T-helper 2 cell treated with Interferon-gamma antibody and Interleukin-4, amounts not matched to agents 5 μg/mL and 100 μg/mL, for 36 hours (primary cell): ENCODE measurements around the gene TSNAXIP1.
A peak's percentile ranks its signal among the peaks of the same experiment; 100 is the strongest.

Experiments
- DNase-seq: peaks from one replicate; pipeline ENCODE4 v3.0.0; 2021; ENCODE audit warnings: low spot score
- H3K27ac Mint-ChIP-seq: one replicate; pipeline ENCODE4 v1.8.0; 2021; ENCODE audit warnings: mild to moderate bottlenecking, mixed read lengths
- H3K27me3 Mint-ChIP-seq: one replicate; pipeline ENCODE4 v1.8.0; 2021; ENCODE audit warnings: low read depth, mixed read lengths
- H3K36me3 Mint-ChIP-seq: one replicate; pipeline ENCODE4 v1.8.0; 2021; ENCODE audit warnings: low read depth, mixed read lengths
- H3K4me1 Mint-ChIP-seq: one replicate; pipeline ENCODE4 v1.8.0; 2021; ENCODE audit warnings: low read depth, mixed read lengths
- H3K4me3 Mint-ChIP-seq: one replicate; pipeline ENCODE4 v1.8.0; 2022; ENCODE audit warnings: mild to moderate bottlenecking, moderate library complexity, mixed read lengths
- H3K9me3 Mint-ChIP-seq: one replicate; pipeline ENCODE4 v1.8.0; 2021; ENCODE audit warnings: mixed read lengths

The TSNAXIP1 gene, protein sequence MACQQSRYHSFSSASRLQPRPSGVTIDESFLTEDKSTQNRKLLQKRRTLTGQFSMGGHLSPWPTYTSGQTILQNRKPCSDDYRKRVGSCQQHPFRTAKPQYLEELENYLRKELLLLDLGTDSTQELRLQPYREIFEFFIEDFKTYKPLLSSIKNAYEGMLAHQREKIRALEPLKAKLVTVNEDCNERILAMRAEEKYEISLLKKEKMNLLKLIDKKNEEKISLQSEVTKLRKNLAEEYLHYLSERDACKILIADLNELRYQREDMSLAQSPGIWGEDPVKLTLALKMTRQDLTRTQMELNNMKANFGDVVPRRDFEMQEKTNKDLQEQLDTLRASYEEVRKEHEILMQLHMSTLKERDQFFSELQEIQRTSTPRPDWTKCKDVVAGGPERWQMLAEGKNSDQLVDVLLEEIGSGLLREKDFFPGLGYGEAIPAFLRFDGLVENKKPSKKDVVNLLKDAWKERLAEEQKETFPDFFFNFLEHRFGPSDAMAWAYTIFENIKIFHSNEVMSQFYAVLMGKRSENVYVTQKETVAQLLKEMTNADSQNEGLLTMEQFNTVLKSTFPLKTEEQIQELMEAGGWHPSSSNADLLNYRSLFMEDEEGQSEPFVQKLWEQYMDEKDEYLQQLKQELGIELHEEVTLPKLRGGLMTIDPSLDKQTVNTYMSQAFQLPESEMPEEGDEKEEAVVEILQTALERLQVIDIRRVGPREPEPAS

DNA sequence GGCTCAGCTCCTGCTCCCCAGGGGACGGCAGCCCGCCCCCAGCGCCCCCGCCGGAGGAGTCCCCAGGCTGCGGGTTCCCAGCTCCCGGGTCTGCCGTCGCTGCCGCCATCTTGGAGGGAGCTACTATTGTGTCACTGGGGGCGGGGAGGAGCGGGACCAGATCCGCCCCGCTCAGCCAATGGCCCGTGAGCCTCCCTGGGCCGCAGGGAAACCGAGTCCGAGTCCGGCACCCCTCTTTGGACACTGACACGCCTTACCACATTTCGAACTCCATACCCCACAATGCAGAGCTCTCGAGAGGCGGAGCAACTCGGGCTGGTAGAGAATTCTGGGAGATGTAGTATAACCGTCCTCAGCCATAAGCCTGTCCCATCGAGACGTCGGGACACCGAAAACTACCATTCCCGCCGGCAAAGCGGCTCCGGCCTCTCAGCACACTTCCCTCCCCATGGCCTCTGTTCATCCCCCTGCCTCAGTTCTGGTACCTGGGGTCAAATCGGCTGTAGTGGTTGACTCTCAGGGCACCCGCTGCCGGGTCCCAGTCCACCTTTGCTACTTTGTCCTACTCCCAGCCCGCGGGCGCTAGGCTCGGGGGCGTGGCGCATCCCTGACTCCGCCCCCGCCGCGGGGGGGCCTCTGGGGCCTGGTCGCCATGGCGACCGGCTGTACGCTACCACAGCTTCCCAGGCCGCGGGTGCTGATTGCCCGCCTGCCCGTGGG lies at the start of gene TSNAXIP1, which contains the start of gene RANBP10:
Gene TSNAXIP1 (plus strand): TSS at position 462 of the 720 bp plus-strand sequence. CDS start 261 bp downstream, outside the sequence.
Gene RANBP10 (minus strand): TSS at position 133 of the 720 bp plus-strand sequence. CDS start 24 bp downstream, at position 109.
- DNase-seq, result peak; percentile 97
- Mint-ChIP-seq H3K9me3 (no peaks in the 10 kb centered on the region), H3K4me1 (peaks cover 36% of the 10 kb centered on the region), H3K27ac (peak within 1 kb of the TSS; percentile 89), H3K36me3 (peaks cover 27% of the 10 kb centered on the region), H3K4me3 (peak within 1 kb of the TSS; percentile 95), H3K27me3 (no peaks in the 10 kb centered on the region)

DNA sequence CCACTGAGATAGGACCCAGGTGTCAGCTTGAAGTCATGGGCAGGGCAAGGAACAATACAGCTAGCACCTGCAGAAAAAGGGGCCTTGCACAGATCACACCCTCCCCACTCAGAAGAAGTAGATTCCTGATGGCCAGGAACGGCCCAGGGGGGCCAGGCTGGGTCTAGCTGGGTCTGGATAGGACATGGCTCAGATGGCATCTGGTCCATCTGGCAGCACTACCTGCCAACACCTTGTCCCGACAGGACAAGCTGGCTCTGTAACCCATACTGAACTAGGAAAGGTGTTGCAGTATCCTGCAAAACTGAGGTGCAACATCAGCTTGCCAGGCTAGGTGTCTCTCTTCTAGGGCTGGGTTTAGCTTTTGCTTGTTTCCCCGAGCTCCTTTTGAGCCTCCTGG lies 48.7 kb upstream of the TSNAXIP1 start:
- Mint-ChIP-seq H3K4me3 (no peak overlapping the region), H3K27ac (no peak overlapping the region), H3K27me3 (no peaks in the 10 kb centered on the region), H3K4me1 (peaks cover 14% of the 10 kb centered on the region), H3K9me3 (no peaks in the 10 kb centered on the region), H3K36me3 (peaks cover 3% of the 10 kb centered on the region)
- DNase-seq, result no peak

DNA sequence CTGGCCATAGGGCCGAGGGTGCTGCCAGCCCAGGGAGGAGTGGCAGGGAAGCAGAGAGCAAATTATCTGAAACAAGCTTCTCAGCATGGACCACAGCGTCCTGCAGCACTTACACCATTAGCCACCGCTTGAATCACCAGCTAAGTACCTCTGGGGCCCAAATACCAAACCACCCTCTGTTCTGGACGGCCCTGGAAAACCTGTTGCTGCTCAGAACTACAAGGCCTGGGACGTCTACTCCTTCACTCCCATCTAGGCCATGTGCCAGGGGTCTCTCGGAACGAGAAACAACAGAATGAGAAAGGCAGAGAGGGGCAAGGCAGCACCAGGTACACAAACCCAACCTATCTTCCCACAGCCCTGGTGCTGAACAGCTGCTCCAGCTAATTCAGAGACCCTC lies 47.7 kb upstream of the TSNAXIP1 start:
- peaks cover 14% of the 10 kb centered on the region for H3K4me1 Mint-ChIP-seq
- H3K4me3 Mint-ChIP-seq, result no peak overlapping the region
- peaks cover 4% of the 10 kb centered on the region for H3K36me3 Mint-ChIP-seq
- DNase-seq, result no peak
- no peaks in the 10 kb centered on the region for H3K27me3 Mint-ChIP-seq
- H3K9me3 Mint-ChIP-seq, result no peaks in the 10 kb centered on the region
- no peak overlapping the region for H3K27ac Mint-ChIP-seq

DNA sequence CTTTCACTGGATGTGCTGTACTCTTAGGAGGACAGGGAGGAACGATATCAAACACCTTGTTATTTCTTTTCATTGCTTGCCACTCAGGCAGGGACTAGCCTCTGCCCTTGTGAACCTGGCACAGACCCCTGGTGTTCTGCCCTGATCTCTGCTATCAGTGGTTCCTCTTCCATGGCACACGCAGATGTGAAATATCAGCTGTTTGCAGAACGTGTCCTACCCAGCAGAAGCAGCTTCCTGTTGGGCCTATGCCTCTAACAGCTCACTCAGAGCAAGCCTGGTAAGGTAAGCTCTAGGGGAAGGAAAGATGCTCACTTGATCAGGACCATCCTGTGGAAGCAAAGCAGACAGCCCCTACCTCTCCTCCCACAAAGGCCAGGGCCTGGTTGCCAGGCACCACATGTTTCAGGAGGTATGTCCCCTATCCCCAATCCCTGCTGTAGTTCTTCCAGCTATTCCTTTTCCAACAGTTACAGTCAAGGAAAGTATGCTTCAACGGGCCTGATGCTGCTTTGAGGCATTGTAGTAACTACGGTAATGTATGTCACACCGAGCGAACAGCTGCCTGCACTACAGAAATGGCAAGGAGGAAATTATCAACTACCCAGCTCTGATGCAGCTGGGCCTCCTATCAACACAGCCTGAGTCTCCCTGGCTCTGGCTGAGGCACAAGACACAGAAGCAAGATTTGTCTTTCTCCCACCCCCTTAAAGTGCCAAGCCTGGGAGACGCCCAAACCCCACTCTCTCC lies 46.3 kb upstream of the TSNAXIP1 start:
- Mint-ChIP-seq H3K36me3 (peaks cover 4% of the 10 kb centered on the region), H3K4me1 (peaks cover 14% of the 10 kb centered on the region), H3K9me3 (no peaks in the 10 kb centered on the region), H3K27ac (no peak overlapping the region), H3K4me3 (no peak overlapping the region), H3K27me3 (no peaks in the 10 kb centered on the region)
- DNase-seq, result no peak

DNA sequence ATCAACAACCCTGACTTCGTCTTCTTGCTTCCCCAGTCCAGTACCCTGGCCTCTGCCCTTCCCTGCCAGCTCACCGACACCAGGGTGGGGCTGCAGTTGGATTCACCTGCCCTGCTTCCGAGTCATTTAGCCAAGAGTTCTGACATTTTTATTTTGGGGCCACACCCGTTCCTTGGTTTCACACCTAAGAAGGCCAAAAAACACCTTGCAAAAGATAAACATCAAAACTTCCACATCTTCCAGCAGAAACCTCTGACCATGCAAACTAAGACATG lies 45.8 kb upstream of the TSNAXIP1 start:
- no peak for DNase-seq
- no peak overlapping the region for H3K4me3 Mint-ChIP-seq
- peaks cover 4% of the 10 kb centered on the region for H3K36me3 Mint-ChIP-seq
- peaks cover 14% of the 10 kb centered on the region for H3K4me1 Mint-ChIP-seq
- H3K9me3 Mint-ChIP-seq, result no peaks in the 10 kb centered on the region
- no peaks in the 10 kb centered on the region for H3K27me3 Mint-ChIP-seq
- H3K27ac Mint-ChIP-seq, result peak overlapping the region; percentile 3

DNA sequence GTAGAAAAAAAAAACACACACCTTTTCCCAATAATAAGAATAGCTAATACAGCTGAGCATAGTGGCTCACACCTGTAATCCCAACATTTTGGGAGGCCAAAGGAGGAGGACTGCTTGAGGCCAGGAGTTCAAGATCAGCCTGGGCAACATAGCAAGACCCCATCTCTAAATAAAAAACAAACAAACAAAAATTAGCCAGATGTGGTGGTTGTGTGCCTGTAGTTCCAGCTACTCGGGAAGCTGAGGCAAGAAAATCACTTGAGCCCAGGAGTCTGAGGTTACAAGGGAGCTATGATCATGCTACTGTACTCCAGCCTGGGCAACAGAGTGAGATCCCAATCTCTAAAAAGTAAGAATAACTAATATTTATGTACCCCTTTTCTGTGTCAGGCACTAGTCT lies 44.8 kb upstream of the TSNAXIP1 start:
- H3K27ac Mint-ChIP-seq, result no peak overlapping the region
- no peak overlapping the region for H3K4me3 Mint-ChIP-seq
- no peaks in the 10 kb centered on the region for H3K27me3 Mint-ChIP-seq
- H3K9me3 Mint-ChIP-seq, result no peaks in the 10 kb centered on the region
- DNase-seq, result no peak
- peaks cover 9% of the 10 kb centered on the region for H3K36me3 Mint-ChIP-seq
- H3K4me1 Mint-ChIP-seq, result peaks cover 14% of the 10 kb centered on the region

DNA sequence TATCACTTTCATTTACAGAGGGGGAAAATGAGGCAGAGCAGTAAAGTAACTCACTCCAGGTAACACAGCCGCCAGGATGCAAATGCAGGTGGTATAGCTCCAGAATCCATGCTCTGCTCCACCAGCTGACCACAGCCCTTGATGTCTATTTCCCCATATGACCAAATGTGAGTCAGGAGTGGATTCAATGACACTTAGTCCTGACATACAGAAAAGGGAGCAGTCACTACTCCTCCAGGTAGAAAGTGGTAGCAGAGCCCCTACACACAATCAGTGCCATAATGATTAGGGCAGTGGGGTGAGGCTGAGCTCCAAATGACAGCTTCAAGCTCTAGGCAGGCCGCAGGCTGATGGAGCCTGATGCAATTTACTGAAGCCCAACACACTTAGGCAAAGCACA lies 44.3 kb upstream of the TSNAXIP1 start:
- Mint-ChIP-seq H3K9me3 (no peaks in the 10 kb centered on the region), H3K27me3 (no peaks in the 10 kb centered on the region), H3K4me1 (peaks cover 14% of the 10 kb centered on the region), H3K4me3 (no peak overlapping the region), H3K36me3 (peaks cover 9% of the 10 kb centered on the region), H3K27ac (no peak overlapping the region)
- no peak for DNase-seq

DNA sequence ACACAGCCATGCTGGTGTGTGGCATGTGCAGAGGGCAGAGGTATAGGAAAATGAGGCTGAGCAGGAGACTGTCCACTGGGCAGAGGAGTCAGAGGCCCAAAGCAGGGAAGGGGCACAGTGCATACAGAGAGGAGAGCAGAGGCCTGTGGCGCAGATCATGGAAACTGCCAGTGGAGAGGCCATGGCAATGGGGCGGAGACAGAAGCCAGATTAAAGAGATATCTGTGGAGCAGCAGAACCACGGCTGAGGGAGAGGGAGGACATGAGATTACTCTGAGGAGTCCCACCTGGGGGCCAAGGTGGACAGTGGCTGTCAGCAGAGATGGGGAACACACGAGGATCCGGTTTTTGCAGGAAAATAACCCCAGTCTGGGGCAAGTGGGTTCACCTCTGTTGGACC lies 43.6 kb upstream of the TSNAXIP1 start:
- peaks cover 14% of the 10 kb centered on the region for H3K4me1 Mint-ChIP-seq
- no peak for DNase-seq
- H3K36me3 Mint-ChIP-seq, result peaks cover 9% of the 10 kb centered on the region
- H3K27me3 Mint-ChIP-seq, result no peaks in the 10 kb centered on the region
- H3K9me3 Mint-ChIP-seq, result no peaks in the 10 kb centered on the region
- H3K4me3 Mint-ChIP-seq, result no peak overlapping the region
- no peak overlapping the region for H3K27ac Mint-ChIP-seq

DNA sequence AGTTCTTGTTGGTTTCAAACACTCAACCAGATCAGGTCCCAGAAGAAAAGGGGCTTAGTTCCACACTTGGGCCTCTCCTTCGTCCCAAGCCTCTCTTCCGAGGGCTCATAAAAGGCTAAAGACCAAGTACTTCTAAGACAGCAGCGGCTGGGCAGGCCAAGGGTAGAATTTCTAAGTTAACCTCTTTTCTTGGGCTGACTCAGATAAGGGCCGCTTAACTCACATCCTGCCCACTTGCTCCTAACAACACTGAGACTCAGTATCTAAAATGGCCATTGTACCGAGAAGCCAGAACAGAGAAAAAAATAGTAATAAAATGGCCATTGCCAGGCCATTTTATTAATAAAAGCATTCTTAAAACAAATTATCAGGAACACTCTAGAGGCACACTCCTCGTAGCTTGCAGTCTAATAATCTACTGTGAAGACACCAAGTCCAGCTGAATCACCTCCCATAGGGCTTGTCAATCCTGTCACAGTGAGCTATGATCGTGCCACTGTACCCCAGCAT lies 42.5 kb upstream of the TSNAXIP1 start:
- DNase-seq, result no peak
- H3K27ac Mint-ChIP-seq, result no peak overlapping the region

DNA sequence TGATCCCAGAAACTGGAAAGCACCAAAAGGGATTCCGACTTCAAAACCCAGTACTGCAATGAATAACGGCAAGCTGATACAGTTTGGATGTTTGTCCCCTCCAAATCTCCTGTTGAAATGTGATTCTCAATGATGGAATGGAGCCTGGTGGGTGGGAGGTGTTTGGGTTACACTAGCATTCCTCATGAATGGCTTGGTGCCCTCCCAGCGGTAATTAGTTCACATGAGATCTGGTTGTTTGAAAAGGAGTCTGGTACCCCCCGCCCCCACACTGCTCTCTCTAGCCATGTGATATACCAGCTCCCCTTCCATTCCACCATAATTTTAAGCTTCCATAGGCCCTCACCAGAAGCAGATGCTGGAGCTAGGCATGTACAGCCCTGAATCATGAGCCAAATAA lies 40.4 kb upstream of the TSNAXIP1 start:
- no peaks in the 10 kb centered on the region for H3K9me3 Mint-ChIP-seq
- H3K27me3 Mint-ChIP-seq, result no peaks in the 10 kb centered on the region
- peaks cover 3% of the 10 kb centered on the region for H3K4me1 Mint-ChIP-seq
- peaks cover 18% of the 10 kb centered on the region for H3K36me3 Mint-ChIP-seq
- DNase-seq, result no peak
- no peak overlapping the region for H3K4me3 Mint-ChIP-seq
- no peak overlapping the region for H3K27ac Mint-ChIP-seq

More for the DNA sequence above, 42.5 kb upstream of the TSNAXIP1 start:
- peaks cover 9% of the 10 kb centered on the region for H3K36me3 Mint-ChIP-seq
- H3K9me3 Mint-ChIP-seq, result no peaks in the 10 kb centered on the region
- H3K27me3 Mint-ChIP-seq, result no peaks in the 10 kb centered on the region
- peaks cover 14% of the 10 kb centered on the region for H3K4me1 Mint-ChIP-seq
- no peak overlapping the region for H3K4me3 Mint-ChIP-seq

DNA sequence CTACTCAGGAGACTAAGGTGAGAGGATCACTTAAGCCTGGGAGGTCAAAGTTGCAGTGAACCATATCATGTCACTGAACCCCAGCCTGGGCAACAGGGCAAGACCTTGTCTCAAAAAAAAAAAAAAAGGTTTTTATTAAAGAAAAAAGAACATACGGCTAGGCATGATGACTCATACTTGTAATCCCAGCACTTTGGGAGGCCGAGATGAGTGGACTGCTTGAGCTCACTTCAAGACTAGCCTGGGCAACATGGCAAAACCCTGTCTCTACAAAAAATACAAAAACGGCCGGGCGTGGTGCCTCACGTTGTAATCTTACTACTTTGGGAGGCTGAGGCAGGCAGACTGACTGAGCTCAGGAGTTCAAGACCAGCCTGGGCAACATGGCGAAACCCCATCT lies 38.7 kb upstream of the TSNAXIP1 start:
- Mint-ChIP-seq H3K27ac (no peak overlapping the region), H3K9me3 (no peaks in the 10 kb centered on the region), H3K27me3 (no peaks in the 10 kb centered on the region), H3K4me3 (no peak overlapping the region), H3K4me1 (peaks cover under 1% of the 10 kb centered on the region), H3K36me3 (peaks cover 24% of the 10 kb centered on the region)
- DNase-seq, result no peak

DNA sequence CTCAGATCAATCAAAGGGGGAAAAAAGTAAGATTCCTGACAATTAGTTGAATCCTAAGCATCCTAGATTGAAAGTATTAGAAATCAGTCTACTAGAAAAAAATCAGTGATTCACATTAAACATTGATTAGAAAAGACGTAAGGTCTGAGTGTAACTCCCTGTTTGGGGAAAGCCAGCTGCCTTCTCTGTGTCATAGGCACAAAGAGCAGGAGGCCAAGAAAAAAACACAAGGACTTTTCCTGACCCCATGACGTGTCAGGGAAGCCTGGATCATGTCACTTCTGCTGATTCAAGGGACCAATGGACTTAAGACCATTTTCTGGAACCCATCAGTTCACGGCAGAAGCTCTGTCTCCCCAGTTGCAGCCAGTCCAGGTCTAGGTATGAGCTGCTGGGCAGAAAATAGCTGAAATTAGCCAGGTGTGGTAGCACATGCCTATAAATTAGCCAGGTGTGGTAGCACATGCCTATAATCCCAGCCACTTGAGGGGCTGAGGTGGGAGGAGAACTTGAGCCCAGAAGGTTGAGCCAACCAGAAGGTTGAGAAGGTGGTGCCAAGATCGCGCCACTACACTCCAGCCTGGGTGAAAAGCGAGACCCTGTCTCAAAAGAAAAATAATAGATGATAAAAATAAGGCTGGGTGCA lies 36.2 kb upstream of the TSNAXIP1 start:
- Mint-ChIP-seq H3K4me3 (no peak overlapping the region), H3K9me3 (no peaks in the 10 kb centered on the region), H3K36me3 (peaks cover 23% of the 10 kb centered on the region), H3K4me1 (no peaks in the 10 kb centered on the region), H3K27ac (no peak overlapping the region), H3K27me3 (no peaks in the 10 kb centered on the region)
- DNase-seq, result no peak

DNA sequence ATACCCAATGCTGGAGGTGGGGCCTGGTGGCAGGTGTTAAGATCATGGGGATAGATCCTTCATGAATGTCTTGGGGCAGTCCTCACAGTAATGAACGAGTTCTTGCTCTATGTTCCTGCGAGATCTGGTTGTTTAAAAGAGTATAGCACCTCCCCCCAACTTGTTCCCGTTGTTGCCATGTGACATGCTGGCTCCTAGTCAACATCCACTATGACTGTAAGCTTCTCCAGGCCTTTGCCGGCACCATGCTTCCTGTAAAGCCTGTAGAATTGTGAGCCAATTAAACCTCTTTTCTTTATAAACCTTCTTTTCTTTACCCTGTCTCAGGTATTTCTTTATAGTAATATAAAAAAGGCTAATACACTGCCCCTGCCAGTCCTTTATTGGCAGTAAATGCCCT lies 33.6 kb upstream of the TSNAXIP1 start:
- H3K9me3 Mint-ChIP-seq, result no peaks in the 10 kb centered on the region
- no peak overlapping the region for H3K27ac Mint-ChIP-seq
- peaks cover 17% of the 10 kb centered on the region for H3K36me3 Mint-ChIP-seq
- DNase-seq, result no peak
- no peaks in the 10 kb centered on the region for H3K27me3 Mint-ChIP-seq
- H3K4me1 Mint-ChIP-seq, result no peaks in the 10 kb centered on the region
- no peak overlapping the region for H3K4me3 Mint-ChIP-seq
